Ovary (tissue), 9 donors: ENCODE measurements around the gene MDFI. TPM values are rescaled to one million over a fixed set of nuclear protein-coding genes. Genes with fewer than 3 reads are reported as not detected.

Experiments
- DNase-seq, 5 donors: peaks; one replicate each; pipeline ENCODE4 v3.0.0-alpha.2; 2019 to 2020
- H3K27ac ChIP-seq, 2 donors: fragments of 200-600 bp; one replicate each; pipeline versions ENCODE4 v1.5.1 to v1.8.0; 2019 to 2022
- H3K27me3 ChIP-seq: fragments of 200-600 bp; one replicate; pipeline ENCODE4 v1.8.0; 2022
- H3K36me3 ChIP-seq: fragments of 200-600 bp; sonication (generic); one replicate; pipeline ENCODE4 v1.5.1; 2019
- H3K4me1 ChIP-seq: one replicate; pipeline ENCODE4 v1.8.1; 2013; ENCODE audit warnings: mild to moderate bottlenecking, moderate library complexity; ENCODE audit not compliant: insufficient read depth
- H3K4me3 ChIP-seq: fragments of 200-600 bp; sonication (generic); one replicate; pipeline ENCODE4 v1.5.1; 2017
- H3K9me3 ChIP-seq, 2 donors: fragments of 200-600 bp in 1 of 2; sonication (generic) in 1 of 2; one replicate each; pipeline versions ENCODE4 v1.5.1 to v1.8.1; 2013 to 2019; ENCODE audit warnings: mild to moderate bottlenecking in 1 of 2, moderate library complexity in 1 of 2
- CTCF ChIP-seq, 3 donors: fragments of 450-650 bp in 2 of 3; fragments of 200-600 bp in 1 of 3; IDR thresholded peaks; one replicate each; pipeline versions ENCODE4 v1.5.1 to v1.8.0; 2016 to 2022; ENCODE audit warnings: antibody characterized with exemption in 3 of 3, mild to moderate bottlenecking in 1 of 3
- EP300 ChIP-seq: sonication (generic); formaldehyde crosslinking; IDR thresholded peaks from one replicate; pipeline ENCODE4 v1.6.1; 2017; ENCODE audit warnings: antibody characterized with exemption
- POLR2A ChIP-seq: fragments of 450-650 bp; IDR thresholded peaks from one replicate; pipeline ENCODE4 v1.6.1; 2017; ENCODE audit warnings: antibody characterized with exemption, mild to moderate bottlenecking, moderate library complexity
- WGBS, 3 donors: extraction: QIAGEN DNeasy Blood & Tissue Kit in 1 of 3; methylation state at CpG; one replicate each; pipeline versions ENCODE4 v1.1.5 to v1.1.7; 2013 to 2017; 5-methylcytosine and 5-hydroxymethylcytosine counted together
- intact Hi-C, 4 donors: fragments of 100-400 bp; cut with DNase I; formaldehyde crosslinking; loops; one replicate each; pipeline versions ENCODE4 v1.11.0 to v1.15.1; 2022 to 2023
- polyA plus RNA-seq, 2 donors: library from polyadenylated mRNA; stranded (reverse); fragments of 200-250 nt in 1 of 2; fragments of 350-450 nt in 1 of 2; fragmentation: Illumina TruSeq in 1 of 2; extraction: RNeasy Lipid Tissue Mini Kit (QIAGEN cat#74804) in 1 of 2; gene quantifications; one replicate each; pipeline ENCODE4 v1.2.3, GENCODE V29; 2013 to 2014
- total RNA-seq, 7 donors: library from RNA; depleted of rRNA in 2 of 7; stranded (reverse); fragments of >200 nt in 2 of 7; fragmentation: NEBNext Ultra II Directional in 3 of 7; extraction: Animal tissue kit (Norgen Biotek cat#: 25700) in 3 of 7; gene quantifications; one replicate each; pipeline versions ENCODE4 v1.1.0 to v1.2.4, GENCODE V29; 2016 to 2023
- donor health status: DM: no; HTN: no; CAD: no; lungs with moderate emphysema.
- donor health status: DM: no; HTN: no; CAD: no.
- donor health status: Bipolar disorder and iron deficiency.
- donor health status: DM: yes; HTN: yes; CAD: no.
- donor health status: DM: no; HTN: no; CAD: no.
- donor health status: DM: yes; HTN: yes; CAD: no.

Gene MDFI
- total and polyA plus RNA-seq, 9 donors = 3.8 to 24.4 (median 20.4) TPM

GRCh38 chr6:41594326-41594725 is 43.9 kb upstream of the MDFI start:
- TF ChIP-seq CTCF (IDR thresholded peaks at IDR 0.05) = no peak
- TF ChIP-seq EP300 = no peak
- TF ChIP-seq POLR2A = no peak

GRCh38 chr6:41594766-41595165 is 43.5 kb upstream of the MDFI start:
- Histone ChIP-seq H3K27me3 (no peaks in the 10 kb centered on the region), H3K4me1 (no peaks in the 10 kb centered on the region), H3K36me3 (no peaks in the 10 kb centered on the region), H3K9me3 (no peaks in the 10 kb centered on the region), H3K27ac (no peak overlapping the region), H3K4me3 (no peak overlapping the region)
- intact Hi-C loops = loop anchor here (5.0 to 10.0 kb wide), 4 partner anchors 127 to 227 kb away; no protein-coding TSS in a partner anchor
- DNase-seq = no peak
- WGBS, 3 donors = 86 to 92% (median 90%) methylated on average over 14 to 15 of the region's 15 CpGs
- TF ChIP-seq POLR2A (no peak), EP300 (no peak), CTCF (IDR thresholded peaks at IDR 0.05) (no peak)

More at GRCh38 chr6:41594326-41594725, 43.9 kb upstream of the MDFI start:
- no peaks in the 10 kb centered on the region for H3K27me3 ChIP-seq
- H3K4me3 ChIP-seq = no peak overlapping the region
- H3K27ac ChIP-seq = no peak overlapping the region
- H3K9me3 ChIP-seq = no peaks in the 10 kb centered on the region
- WGBS, 3 donors = 95 to 97% (median 95%) methylated on average over 5 of the region's 5 CpGs
- no peaks in the 10 kb centered on the region for H3K4me1 ChIP-seq
- intact Hi-C loops = loop anchor here (5.0 to 10.0 kb wide), 4 partner anchors 127 to 227 kb away; no protein-coding TSS in a partner anchor
- no peak for DNase-seq
- H3K36me3 ChIP-seq = no peaks in the 10 kb centered on the region

- TF ChIP-seq POLR2A (no peak), CTCF (IDR thresholded peaks at IDR 0.05) (no peak), EP300 (no peak)
- Histone ChIP-seq H3K27me3 (no peaks in the 10 kb centered on the region), H3K4me3 (no peak overlapping the region), H3K27ac (no peak overlapping the region), H3K36me3 (no peaks in the 10 kb centered on the region), H3K4me1 (no peaks in the 10 kb centered on the region), H3K9me3 (no peaks in the 10 kb centered on the region)
- no peak for DNase-seq
- 91 to 94% (median 92%) methylated on average over 6 of the region's 6 CpGs for WGBS, 3 donors
- intact Hi-C loops = loop anchor here in 1 of 4 donors (10.0 kb wide), 1 partner anchor 130 kb away; no protein-coding TSS in a partner anchor
Measured at GRCh38 chr6:41595166-41595565, 43.1 kb upstream of the MDFI start.

GRCh38 chr6:41596096-41596685 is 42.1 kb upstream of the MDFI start:
- H3K36me3 ChIP-seq = no peaks in the 10 kb centered on the region
- no peak for DNase-seq
- WGBS, 3 donors = 88 to 92% (median 90%) methylated on average over 10 of the region's 10 CpGs

More at GRCh38 chr6:41596096-41596685, 42.1 kb upstream of the MDFI start:
- Histone ChIP-seq H3K4me1 (no peaks in the 10 kb centered on the region), H3K9me3 (no peaks in the 10 kb centered on the region), H3K27ac (no peak overlapping the region), H3K27me3 (no peaks in the 10 kb centered on the region), H3K4me3 (no peak overlapping the region)
- intact Hi-C loops = loop anchor here in 1 of 4 donors (10.0 kb wide), 1 partner anchor 131 kb away; no protein-coding TSS in a partner anchor
- TF ChIP-seq CTCF (IDR thresholded peaks at IDR 0.05) = no peak
- TF ChIP-seq POLR2A = no peak
- TF ChIP-seq EP300 = no peak
